Measurements from ENCODE around the gene TCP11.
A peak's percentile ranks its signal among the peaks of the same experiment; 100 is the strongest.

The TCP11 gene

GRCh38 chr6:35173044-35173426 lies 31.9 kb upstream of the TCP11 start:
- no peak overlapping the region for H3K9ac ChIP-seq (ENCODE audit: low read depth, low read length, poor library complexity)
- no peak overlapping the region for H3K4me3 ChIP-seq (ENCODE audit: low read length in 2 of 2)
- peaks cover 0 to 2% of the 10 kb centered on the region in 2 donors for H3K9me3 ChIP-seq (replicated peaks in 1 of 2; ENCODE audit: control insufficient read depth in 2 of 2, insufficient read depth in 1 of 2, low read depth in 1 of 2, low read length in 2 of 2)
- no peak overlapping the region for H2AK5ac ChIP-seq (ENCODE audit: low read depth, low read length)
- no peak overlapping the region for H2BK5ac ChIP-seq (ENCODE audit: low read length)
- H3K27ac ChIP-seq (replicated peaks; ENCODE audit: low read length): no peak overlapping the region
- no peak overlapping the region for H3K14ac ChIP-seq (ENCODE audit: low read length)
- H3K18ac ChIP-seq (ENCODE audit: low read length): no peak overlapping the region
- H2BK120ac ChIP-seq (ENCODE audit: low read depth, low read length): no peak overlapping the region
- H2AFZ ChIP-seq (ENCODE audit: low read length): no peak overlapping the region
- no peak overlapping the region for H3K4me2 ChIP-seq (ENCODE audit: insufficient read depth, low read length, poor library complexity, severe bottlenecking)
- H3K4me1 ChIP-seq (ENCODE audit: control insufficient read depth in 2 of 2, insufficient read depth in 1 of 2, low read depth in 1 of 2, low read length in 2 of 2): peaks cover 10 to 17% of the 10 kb centered on the region in 2 donors
- no peak overlapping the region for H3K4ac ChIP-seq (ENCODE audit: low read length)
- no peak overlapping the region for H3K23ac ChIP-seq (ENCODE audit: low read depth, low read length, poor library complexity)
- no peaks in the 10 kb centered on the region for H3K79me1 ChIP-seq (ENCODE audit: low read depth, low read length)
- H4K8ac ChIP-seq (ENCODE audit: low read depth, low read length): no peak overlapping the region
- no peak overlapping the region for H4K91ac ChIP-seq (ENCODE audit: low read depth, low read length, poor library complexity)
- no peak overlapping the region for H2BK12ac ChIP-seq (ENCODE audit: low read length)
- H3K27me3 ChIP-seq (ENCODE audit: control insufficient read depth in 3 of 3, insufficient read depth in 3 of 3, low read depth in 1 of 3, low read length in 3 of 3): no peaks in the 10 kb centered on the region
- no CpG with 5 or more reads among the region's 5 CpGs for WGBS, 2 donors (ENCODE audit: extremely low coverage in 2 of 2, insufficient read length in 2 of 2, insufficient replicate concordance in 1 of 2)
- H2BK15ac ChIP-seq (ENCODE audit: low read length): no peak overlapping the region
- no peak for DNase-seq (ENCODE audit: low spot score)
- no peaks in the 10 kb centered on the region for H3K36me3 ChIP-seq (replicated peaks in 1 of 2; ENCODE audit: control insufficient read depth in 2 of 2, insufficient read depth in 2 of 2, low read length in 2 of 2)

- Histone ChIP-seq H2BK12ac (ENCODE audit: low read length) (no peak overlapping the region), H3K4ac (ENCODE audit: low read length) (no peak overlapping the region), H3K14ac (ENCODE audit: low read length) (peak overlapping the region; percentile 31), H4K91ac (ENCODE audit: low read depth, low read length, poor library complexity) (no peak overlapping the region), H3K9ac (ENCODE audit: low read depth, low read length, poor library complexity) (no peak overlapping the region), H3K23ac (ENCODE audit: low read depth, low read length, poor library complexity) (no peak overlapping the region), H2BK120ac (ENCODE audit: low read depth, low read length) (no peak overlapping the region), H3K27ac (replicated peaks; ENCODE audit: low read length) (no peak overlapping the region), H3K4me2 (ENCODE audit: insufficient read depth, low read length, poor library complexity, severe bottlenecking) (no peak overlapping the region), H2BK5ac (ENCODE audit: low read length) (peak overlapping the region; percentile 10), H3K36me3 (replicated peaks in 1 of 2; ENCODE audit: control insufficient read depth in 2 of 2, insufficient read depth in 2 of 2, low read length in 2 of 2) (no peaks in the 10 kb centered on the region), H3K4me3 (ENCODE audit: low read length in 2 of 2) (no peak overlapping the region), H3K4me1 (ENCODE audit: control insufficient read depth in 2 of 2, insufficient read depth in 1 of 2, low read depth in 1 of 2, low read length in 2 of 2) (peaks cover 10 to 18% of the 10 kb centered on the region in 2 donors), H2AFZ (ENCODE audit: low read length) (no peak overlapping the region), H2BK15ac (ENCODE audit: low read length) (peak overlapping the region; percentile 72), H4K8ac (ENCODE audit: low read depth, low read length) (no peak overlapping the region), H3K79me1 (ENCODE audit: low read depth, low read length) (no peaks in the 10 kb centered on the region), H3K9me3 (replicated peaks in 1 of 2; ENCODE audit: control insufficient read depth in 2 of 2, insufficient read depth in 1 of 2, low read depth in 1 of 2, low read length in 2 of 2) (peaks cover 0 to 2% of the 10 kb centered on the region in 2 donors), H3K18ac (ENCODE audit: low read length) (peak overlapping the region; percentile 67), H2AK5ac (ENCODE audit: low read depth, low read length) (peak overlapping the region; percentile 74), H3K27me3 (ENCODE audit: control insufficient read depth in 3 of 3, insufficient read depth in 3 of 3, low read depth in 1 of 3, low read length in 3 of 3) (no peaks in the 10 kb centered on the region)
- no peak for DNase-seq (ENCODE audit: low spot score)
- WGBS, 2 donors (ENCODE audit: extremely low coverage in 2 of 2, insufficient read length in 2 of 2, insufficient replicate concordance in 1 of 2): no CpG with 5 or more reads among the region's 3 CpGs
Measured at GRCh38 chr6:35170891-35171290, 29.8 kb upstream of the TCP11 start.

GRCh38 chr6:35170166-35170565 lies 29.0 kb upstream of the TCP11 start:
- Histone ChIP-seq H2BK12ac (ENCODE audit: low read length) (no peak overlapping the region), H3K9me3 (replicated peaks in 1 of 2; ENCODE audit: control insufficient read depth in 2 of 2, insufficient read depth in 1 of 2, low read depth in 1 of 2, low read length in 2 of 2) (peaks cover 0 to 2% of the 10 kb centered on the region in 2 donors), H2BK120ac (ENCODE audit: low read depth, low read length) (no peak overlapping the region), H3K9ac (ENCODE audit: low read depth, low read length, poor library complexity) (no peak overlapping the region), H3K14ac (ENCODE audit: low read length) (no peak overlapping the region), H2BK5ac (ENCODE audit: low read length) (no peak overlapping the region), H3K23ac (ENCODE audit: low read depth, low read length, poor library complexity) (no peak overlapping the region), H3K4me3 (ENCODE audit: low read length in 2 of 2) (no peak overlapping the region), H4K8ac (ENCODE audit: low read depth, low read length) (no peak overlapping the region), H4K91ac (ENCODE audit: low read depth, low read length, poor library complexity) (no peak overlapping the region), H2BK15ac (ENCODE audit: low read length) (no peak overlapping the region), H3K4me1 (ENCODE audit: control insufficient read depth in 2 of 2, insufficient read depth in 1 of 2, low read depth in 1 of 2, low read length in 2 of 2) (peaks cover 10 to 18% of the 10 kb centered on the region in 2 donors), H3K4me2 (ENCODE audit: insufficient read depth, low read length, poor library complexity, severe bottlenecking) (no peak overlapping the region), H3K36me3 (replicated peaks in 1 of 2; ENCODE audit: control insufficient read depth in 2 of 2, insufficient read depth in 2 of 2, low read length in 2 of 2) (no peaks in the 10 kb centered on the region), H2AFZ (ENCODE audit: low read length) (no peak overlapping the region), H3K27me3 (ENCODE audit: control insufficient read depth in 3 of 3, insufficient read depth in 3 of 3, low read depth in 1 of 3, low read length in 3 of 3) (no peaks in the 10 kb centered on the region), H3K18ac (ENCODE audit: low read length) (no peak overlapping the region), H2AK5ac (ENCODE audit: low read depth, low read length) (no peak overlapping the region), H3K79me1 (ENCODE audit: low read depth, low read length) (no peaks in the 10 kb centered on the region), H3K4ac (ENCODE audit: low read length) (no peak overlapping the region), H3K27ac (replicated peaks; ENCODE audit: low read length) (no peak overlapping the region)
- DNase-seq (ENCODE audit: low spot score): no peak
- WGBS, 2 donors (ENCODE audit: extremely low coverage in 2 of 2, insufficient read length in 2 of 2, insufficient replicate concordance in 1 of 2): no CpG with 5 or more reads among the region's 1 CpG

- no peak overlapping the region for H2BK12ac ChIP-seq (ENCODE audit: low read length)
- no peak overlapping the region for H2BK5ac ChIP-seq (ENCODE audit: low read length)
- no peaks in the 10 kb centered on the region for H3K27me3 ChIP-seq (ENCODE audit: control insufficient read depth in 3 of 3, insufficient read depth in 3 of 3, low read depth in 1 of 3, low read length in 3 of 3)
- peak overlapping the region; percentile 17 for H2AK5ac ChIP-seq (ENCODE audit: low read depth, low read length)
- H3K36me3 ChIP-seq (replicated peaks in 1 of 2; ENCODE audit: control insufficient read depth in 2 of 2, insufficient read depth in 2 of 2, low read length in 2 of 2): no peaks in the 10 kb centered on the region
- no peak overlapping the region for H3K9ac ChIP-seq (ENCODE audit: low read depth, low read length, poor library complexity)
- H3K14ac ChIP-seq (ENCODE audit: low read length): no peak overlapping the region
- H3K4ac ChIP-seq (ENCODE audit: low read length): no peak overlapping the region
- no CpG with 5 or more reads among the region's 7 CpGs for WGBS, 2 donors (ENCODE audit: extremely low coverage in 2 of 2, insufficient read length in 2 of 2, insufficient replicate concordance in 1 of 2)
- H3K79me1 ChIP-seq (ENCODE audit: low read depth, low read length): no peaks in the 10 kb centered on the region
- no peak overlapping the region for H2BK120ac ChIP-seq (ENCODE audit: low read depth, low read length)
- H2AFZ ChIP-seq (ENCODE audit: low read length): peak overlapping the region; percentile 58
- H3K27ac ChIP-seq (replicated peaks; ENCODE audit: low read length): peak overlapping the region; percentile 59
- no peak overlapping the region for H4K91ac ChIP-seq (ENCODE audit: low read depth, low read length, poor library complexity)
- H2BK15ac ChIP-seq (ENCODE audit: low read length): no peak overlapping the region
- H3K23ac ChIP-seq (ENCODE audit: low read depth, low read length, poor library complexity): no peak overlapping the region
- no peak overlapping the region for H4K8ac ChIP-seq (ENCODE audit: low read depth, low read length)
- peaks cover 8 to 13% of the 10 kb centered on the region in 2 donors for H3K4me1 ChIP-seq (ENCODE audit: control insufficient read depth in 2 of 2, insufficient read depth in 1 of 2, low read depth in 1 of 2, low read length in 2 of 2)
- no peak overlapping the region for H3K4me2 ChIP-seq (ENCODE audit: insufficient read depth, low read length, poor library complexity, severe bottlenecking)
- no peak overlapping the region for H3K18ac ChIP-seq (ENCODE audit: low read length)
- peaks cover 0 to 2% of the 10 kb centered on the region in 2 donors for H3K9me3 ChIP-seq (replicated peaks in 1 of 2; ENCODE audit: control insufficient read depth in 2 of 2, insufficient read depth in 1 of 2, low read depth in 1 of 2, low read length in 2 of 2)
- no peak overlapping the region for H3K4me3 ChIP-seq (ENCODE audit: low read length in 2 of 2)
- peak; percentile 37 for DNase-seq (ENCODE audit: low spot score)
Measured at GRCh38 chr6:35168461-35168861, 27.3 kb upstream of the TCP11 start.
